Breast epithelium (tissue), 4 donors: Measurements from ENCODE around the gene ELOVL6. TPM values are rescaled to one million over a fixed set of nuclear protein-coding genes. Genes with fewer than 3 reads are reported as not detected.

Experiments
- DNase-seq, 2 donors: peaks; one replicate each; pipeline ENCODE4 v3.0.0-alpha.2; 2019; ENCODE audit warnings: low spot score in 2 of 2
- H3K27ac ChIP-seq, 2 donors: fragments of 200-600 bp; sonication (generic) in 1 of 2; one replicate each; pipeline ENCODE4 v1.5.1; 2016 to 2019; ENCODE audit warnings: mild to moderate bottlenecking in 1 of 2
- H3K27me3 ChIP-seq, 2 donors: fragments of 200-600 bp; sonication (generic) in 1 of 2; one replicate each; pipeline versions ENCODE4 v1.5.1 to v1.6.0; 2017 to 2019; ENCODE audit warnings: control low read depth in 1 of 2, mild to moderate bottlenecking in 1 of 2
- H3K36me3 ChIP-seq: fragments of 200-600 bp; one replicate; pipeline ENCODE4 v1.5.1; 2019
- H3K4me1 ChIP-seq, 2 donors: fragments of 200-600 bp; sonication (generic); one replicate each; pipeline ENCODE4 v1.5.1; 2016 to 2019; ENCODE audit warnings: control low read depth in 1 of 2
- H3K4me3 ChIP-seq, 3 donors: fragments of 200-600 bp; sonication (generic); 1 replicate in 2 of 3; 2 replicates in 1 of 3; pipeline ENCODE4 v1.5.1; 2016 to 2019; ENCODE audit warnings: mild to moderate bottlenecking in 3 of 3, moderate library complexity in 2 of 3
- H3K9me3 ChIP-seq, 2 donors: fragments of 200-600 bp; sonication (generic) in 1 of 2; one replicate each; pipeline ENCODE4 v1.5.1; 2016 to 2019; ENCODE audit warnings: control low read depth in 1 of 2
- POLR2A ChIP-seq: fragments of 450-650 bp; IDR thresholded peaks from one replicate; pipeline ENCODE4 v1.6.1; 2016; ENCODE audit warnings: antibody characterized with exemption, mild to moderate bottlenecking, moderate library complexity
- POLR2AphosphoS5 ChIP-seq, 3 donors: sonication (generic); formaldehyde crosslinking; IDR thresholded peaks; one replicate each; pipeline ENCODE4 v1.6.1; 2017; ENCODE audit warnings: antibody characterized with exemption in 3 of 3
- intact Hi-C: fragments of 100-400 bp; cut with DNase I; formaldehyde crosslinking; loops from one replicate; pipeline ENCODE4 v1.15.1; 2023; ENCODE audit warnings: low total_unique reads
- total RNA-seq, 3 donors: library from RNA; depleted of rRNA; stranded (reverse); fragments of >200 nt; gene quantifications; one replicate each; pipeline ENCODE4 v1.1.0, GENCODE V29; 2016
- TF ChIP-seq, protein P1 (sequence below), 3 donors: fragments of 450-650 bp; IDR thresholded peaks; one replicate each; pipeline ENCODE4 v1.5.1; 2016 to 2017; ENCODE audit warnings: antibody characterized with exemption in 3 of 3, mild to moderate bottlenecking in 3 of 3, moderate library complexity in 3 of 3

ELOVL6 gene
- total RNA-seq, 3 donors from 2014 or later = 2.2 to 5.6 (median 4.1) TPM

DNA sequence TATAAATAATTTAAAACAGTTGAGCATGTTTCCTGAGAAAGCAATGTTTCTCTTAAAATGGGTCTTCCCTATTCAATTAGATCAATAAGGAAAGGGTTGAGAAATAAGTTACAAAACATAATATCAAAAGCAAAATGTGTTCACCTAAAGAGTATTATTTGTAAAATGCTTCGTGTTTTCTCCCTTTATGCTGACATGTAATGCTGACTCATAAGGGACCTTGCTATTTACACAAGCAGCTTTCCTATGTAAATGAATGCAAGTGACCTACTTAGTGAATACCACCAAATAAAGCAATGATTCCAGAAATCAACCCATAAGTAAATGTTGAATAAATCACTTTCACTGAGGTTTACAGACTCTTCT lies 91.5 kb downstream of the ELOVL6 start:
- Histone ChIP-seq H3K4me1 (no peaks in the 10 kb centered on the region), H3K27me3 (no peaks in the 10 kb centered on the region), H3K4me3 (no peak overlapping the region), H3K36me3 (no peaks in the 10 kb centered on the region), H3K9me3 (no peaks in the 10 kb centered on the region), H3K27ac (no peak overlapping the region)
- TF ChIP-seq POLR2A = no peak
- no peak for TF ChIP-seq POLR2AphosphoS5 (IDR thresholded peaks at IDR 0.05)
- TF ChIP-seq, protein P1, sequence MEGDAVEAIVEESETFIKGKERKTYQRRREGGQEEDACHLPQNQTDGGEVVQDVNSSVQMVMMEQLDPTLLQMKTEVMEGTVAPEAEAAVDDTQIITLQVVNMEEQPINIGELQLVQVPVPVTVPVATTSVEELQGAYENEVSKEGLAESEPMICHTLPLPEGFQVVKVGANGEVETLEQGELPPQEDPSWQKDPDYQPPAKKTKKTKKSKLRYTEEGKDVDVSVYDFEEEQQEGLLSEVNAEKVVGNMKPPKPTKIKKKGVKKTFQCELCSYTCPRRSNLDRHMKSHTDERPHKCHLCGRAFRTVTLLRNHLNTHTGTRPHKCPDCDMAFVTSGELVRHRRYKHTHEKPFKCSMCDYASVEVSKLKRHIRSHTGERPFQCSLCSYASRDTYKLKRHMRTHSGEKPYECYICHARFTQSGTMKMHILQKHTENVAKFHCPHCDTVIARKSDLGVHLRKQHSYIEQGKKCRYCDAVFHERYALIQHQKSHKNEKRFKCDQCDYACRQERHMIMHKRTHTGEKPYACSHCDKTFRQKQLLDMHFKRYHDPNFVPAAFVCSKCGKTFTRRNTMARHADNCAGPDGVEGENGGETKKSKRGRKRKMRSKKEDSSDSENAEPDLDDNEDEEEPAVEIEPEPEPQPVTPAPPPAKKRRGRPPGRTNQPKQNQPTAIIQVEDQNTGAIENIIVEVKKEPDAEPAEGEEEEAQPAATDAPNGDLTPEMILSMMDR (IDR thresholded peaks at IDR 0.05) = no peak
- no peak for DNase-seq
- intact Hi-C loops = no loop called here

DNA sequence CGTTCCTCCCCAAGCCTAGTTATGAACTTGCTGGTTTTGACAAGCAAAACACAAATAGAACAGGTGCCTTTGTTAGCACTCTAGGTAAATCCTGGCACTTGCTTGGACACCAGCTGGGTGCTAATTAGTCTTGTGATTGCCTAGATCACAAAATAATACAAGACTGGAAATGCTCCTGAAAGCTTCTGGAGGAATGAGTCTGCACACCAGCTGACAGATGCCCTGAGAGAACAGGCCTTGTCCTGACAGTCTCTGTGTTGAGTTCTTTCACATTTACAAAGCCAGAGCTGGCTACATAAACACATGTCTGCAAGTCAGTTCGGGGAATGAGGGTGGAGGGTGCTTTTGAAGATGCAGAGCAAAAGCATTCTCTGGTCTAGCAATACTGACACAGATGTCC lies 93.8 kb downstream of the ELOVL6 start:
- no peak overlapping the region for H3K4me3 ChIP-seq
- TF ChIP-seq POLR2A (no peak), POLR2AphosphoS5 (IDR thresholded peaks at IDR 0.05) (no peak)
- TF ChIP-seq, protein P1 (IDR thresholded peaks at IDR 0.05) = no peak
- no peaks in the 10 kb centered on the region for H3K4me1 ChIP-seq
- no peaks in the 10 kb centered on the region for H3K27me3 ChIP-seq
- H3K36me3 ChIP-seq = no peaks in the 10 kb centered on the region
- H3K27ac ChIP-seq = no peak overlapping the region
- H3K9me3 ChIP-seq = no peaks in the 10 kb centered on the region
- intact Hi-C loops = no loop called here
- no peak for DNase-seq

DNA sequence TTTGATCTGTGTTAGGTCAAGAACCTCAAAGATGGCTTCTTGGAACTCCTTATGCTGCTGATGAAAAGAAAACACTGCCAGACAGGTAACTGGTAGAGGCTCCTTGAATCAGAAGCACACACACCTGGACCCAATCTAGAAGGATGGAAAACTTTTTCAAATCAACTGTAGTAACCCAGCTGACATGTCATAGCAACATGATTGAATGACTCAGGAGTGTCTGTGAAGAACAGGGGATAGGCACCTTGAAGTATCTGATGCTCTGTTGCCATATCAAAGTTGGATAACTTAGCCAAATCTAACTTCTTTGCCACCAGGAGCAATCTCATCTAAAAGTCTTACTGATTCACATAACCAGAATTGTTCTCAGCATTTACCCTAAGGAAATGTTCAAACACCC lies 98.8 kb downstream of the ELOVL6 start:
- no peaks in the 10 kb centered on the region for H3K27me3 ChIP-seq
- no peak overlapping the region for H3K27ac ChIP-seq
- TF ChIP-seq POLR2A (no peak), POLR2AphosphoS5 (IDR thresholded peaks at IDR 0.05) (no peak)
- TF ChIP-seq, protein P1 (IDR thresholded peaks at IDR 0.05) = no peak
- H3K4me1 ChIP-seq = no peaks in the 10 kb centered on the region
- H3K4me3 ChIP-seq = no peak overlapping the region
- H3K9me3 ChIP-seq = no peaks in the 10 kb centered on the region
- DNase-seq = no peak
- intact Hi-C loops = no loop called here
- no peaks in the 10 kb centered on the region for H3K36me3 ChIP-seq

DNA sequence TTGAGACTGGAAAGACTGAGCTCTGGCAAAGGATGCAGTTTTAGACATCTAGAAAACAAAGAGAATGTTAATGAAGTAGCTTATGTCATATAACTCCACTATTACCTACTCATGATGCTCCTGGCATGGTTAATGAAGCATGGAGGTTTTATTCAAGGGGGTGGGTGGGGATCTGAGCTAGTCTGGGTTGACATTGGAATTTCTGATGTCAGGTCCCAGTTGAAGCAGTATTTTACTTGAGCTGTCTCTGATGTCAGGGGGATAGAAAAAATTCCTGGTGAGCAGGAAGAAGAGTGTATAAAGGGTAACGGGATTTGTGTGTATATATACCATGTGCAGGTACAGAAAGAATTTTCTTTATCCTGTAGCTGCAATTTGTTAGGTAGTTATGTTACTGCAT lies 102.0 kb downstream of the ELOVL6 start:
- intact Hi-C loops = no loop called here
- Histone ChIP-seq H3K4me3 (no peak overlapping the region), H3K4me1 (no peaks in the 10 kb centered on the region), H3K27me3 (no peaks in the 10 kb centered on the region), H3K36me3 (no peaks in the 10 kb centered on the region), H3K27ac (no peak overlapping the region), H3K9me3 (no peaks in the 10 kb centered on the region)
- no peak for DNase-seq
- TF ChIP-seq POLR2A = no peak
- TF ChIP-seq, protein P1 (IDR thresholded peaks at IDR 0.05) = no peak
- no peak for TF ChIP-seq POLR2AphosphoS5 (IDR thresholded peaks at IDR 0.05)

DNA sequence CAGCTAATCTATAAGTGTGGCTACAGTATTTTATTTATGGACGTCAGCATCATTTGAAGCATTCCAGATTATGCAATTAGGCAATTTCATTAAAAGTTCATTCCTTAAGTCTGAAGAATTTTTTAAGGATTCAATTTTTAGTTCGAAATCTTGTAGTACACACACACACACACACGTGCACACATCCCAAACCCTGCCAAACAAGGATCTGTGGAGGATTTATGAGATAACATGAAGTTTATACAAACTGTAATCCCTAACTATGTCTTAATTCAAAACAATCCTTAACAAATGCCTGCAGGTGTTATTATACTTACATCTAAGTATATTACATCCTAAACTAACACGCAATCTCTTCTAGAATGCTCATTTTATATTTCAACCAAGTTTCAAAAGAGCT lies 105.8 kb downstream of the ELOVL6 start:
- H3K27ac ChIP-seq = no peak overlapping the region
- intact Hi-C loops = no loop called here
- H3K36me3 ChIP-seq = no peaks in the 10 kb centered on the region
- no peak for TF ChIP-seq POLR2A
- TF ChIP-seq, protein P1 (IDR thresholded peaks at IDR 0.05) = no peak
- no peak for TF ChIP-seq POLR2AphosphoS5 (IDR thresholded peaks at IDR 0.05)
- H3K9me3 ChIP-seq = no peaks in the 10 kb centered on the region
- no peak for DNase-seq
- no peaks in the 10 kb centered on the region for H3K27me3 ChIP-seq
- H3K4me1 ChIP-seq = no peaks in the 10 kb centered on the region
- no peak overlapping the region for H3K4me3 ChIP-seq
